ENCODE measurements around the gene EIF2S3B. TPM values are rescaled to one million over a fixed set of nuclear protein-coding genes. Genes with fewer than 3 reads are reported as not detected.

Gene EIF2S3B
- total RNA-seq, 1 donor from 2014 or later: 1.3 TPM

- Mint-ChIP-seq H3K36me3 (ENCODE audit: low read depth) (no peaks in the 10 kb centered on the region), H3K4me3 (ENCODE audit: unreplicated experiment) (no peak overlapping the region), H3K27ac (ENCODE audit: unreplicated experiment) (no peak overlapping the region), H3K9me3 (ENCODE audit: low read depth) (peaks cover 11% of the 10 kb centered on the region), H3K27me3 (ENCODE audit: low read depth) (peaks cover 7% of the 10 kb centered on the region), H3K4me1 (ENCODE audit: low read depth) (no peaks in the 10 kb centered on the region)
- TF ChIP-seq CTCF (IDR thresholded peaks at IDR 0.05): no peak
- no peak for DNase-seq (ENCODE audit: low spot score)
Observed at GRCh38 chr12:10554228-10554755, 48.6 kb downstream of the EIF2S3B start.

GRCh38 chr12:10554756-10555481 is 49.2 kb downstream of the EIF2S3B start:
- no peak overlapping the region for H3K4me3 Mint-ChIP-seq (ENCODE audit: unreplicated experiment)
- H3K27me3 Mint-ChIP-seq (ENCODE audit: low read depth): peaks cover 7% of the 10 kb centered on the region
- TF ChIP-seq CTCF (IDR thresholded peaks at IDR 0.05): no peak
- no peak for DNase-seq (ENCODE audit: low spot score)
- H3K4me1 Mint-ChIP-seq (ENCODE audit: low read depth): no peaks in the 10 kb centered on the region
- H3K27ac Mint-ChIP-seq (ENCODE audit: unreplicated experiment): no peak overlapping the region
- no peaks in the 10 kb centered on the region for H3K36me3 Mint-ChIP-seq (ENCODE audit: low read depth)
- H3K9me3 Mint-ChIP-seq (ENCODE audit: low read depth): peaks cover 11% of the 10 kb centered on the region

GRCh38 chr12:10557329-10557728 is 51.6 kb downstream of the EIF2S3B start:
- H3K4me1 Mint-ChIP-seq (ENCODE audit: low read depth): no peaks in the 10 kb centered on the region
- H3K27me3 Mint-ChIP-seq (ENCODE audit: low read depth): peaks cover 7% of the 10 kb centered on the region
- H3K36me3 Mint-ChIP-seq (ENCODE audit: low read depth): no peaks in the 10 kb centered on the region
- H3K9me3 Mint-ChIP-seq (ENCODE audit: low read depth): peaks cover 11% of the 10 kb centered on the region
- no peak overlapping the region for H3K27ac Mint-ChIP-seq (ENCODE audit: unreplicated experiment)
- no peak overlapping the region for H3K4me3 Mint-ChIP-seq (ENCODE audit: unreplicated experiment)
- no peak for DNase-seq (ENCODE audit: low spot score)
- no peak for TF ChIP-seq CTCF (IDR thresholded peaks at IDR 0.05)

GRCh38 chr12:10557766-10558165 is 52.1 kb downstream of the EIF2S3B start:
- H3K27ac Mint-ChIP-seq (ENCODE audit: unreplicated experiment): no peak overlapping the region
- H3K4me1 Mint-ChIP-seq (ENCODE audit: low read depth): no peaks in the 10 kb centered on the region
- peaks cover 7% of the 10 kb centered on the region for H3K27me3 Mint-ChIP-seq (ENCODE audit: low read depth)
- DNase-seq (ENCODE audit: low spot score): no peak
- no peak overlapping the region for H3K4me3 Mint-ChIP-seq (ENCODE audit: unreplicated experiment)
- no peaks in the 10 kb centered on the region for H3K36me3 Mint-ChIP-seq (ENCODE audit: low read depth)
- H3K9me3 Mint-ChIP-seq (ENCODE audit: low read depth): peaks cover 9% of the 10 kb centered on the region
- TF ChIP-seq CTCF (IDR thresholded peaks at IDR 0.05): no peak

Other genes with a start within 250 kb of the EIF2S3B start
- gene KLRD1, start 198.0 kb upstream of the EIF2S3B start, total RNA-seq: 0.21 to 0.46 TPM (median 0.22 TPM) in 3 replicates
- not detected in 3 replicates for gene KLRK1, start 115.8 kb upstream of the EIF2S3B start, total RNA-seq
- gene KLRC4, start 96.1 kb upstream of the EIF2S3B start, total RNA-seq: not detected in 3 replicates
- gene KLRC3, start 85.3 kb upstream of the EIF2S3B start, total RNA-seq: not detected in 3 replicates
- gene KLRC2, start 69.9 kb upstream of the EIF2S3B start, total RNA-seq: not detected in 3 replicates
- not detected in 3 replicates for gene KLRC1, start 52.5 kb upstream of the EIF2S3B start, total RNA-seq
- 32.7 to 40.9 TPM (median 35.8 TPM) in 3 replicates for gene MAGOHB, start 107.7 kb downstream of the EIF2S3B start, total RNA-seq
- gene STYK1, start 168.2 kb downstream of the EIF2S3B start, total RNA-seq: 0.12 to 0.31 TPM (median 0.15 TPM) in 3 replicates
- gene YBX3, start 217.4 kb downstream of the EIF2S3B start, total RNA-seq: 249 to 281 TPM (median 267 TPM) in 3 replicates